ENCODE measurements around the gene KCTD4.

- TF ChIP-seq CTCF (IDR thresholded peaks at IDR 0.05), result no peak
- TF ChIP-seq POLR2A (IDR thresholded peaks at IDR 0.05), result no peak
Measured at GRCh38 chr13:45180713-45181601, 19.9 kb downstream of the KCTD4 start.
